ENCODE data around the gene TMEM9.

Gene TMEM9

GRCh38 chr1:201138311-201138840 lies 15.9 kb downstream of the TMEM9 start:
- no peak for DNase-seq (ENCODE audit: low read depth)
- no peak for TF ChIP-seq CTCF (IDR thresholded peaks at IDR 0.05; ENCODE audit: low read depth, low read length, missing control alignments)
- H3K4me3 ChIP-seq (ENCODE audit: low read depth, low read length): no peak overlapping the region

- no peak for DNase-seq (ENCODE audit: low read depth)
- no peak for TF ChIP-seq CTCF (IDR thresholded peaks at IDR 0.05; ENCODE audit: low read depth, low read length, missing control alignments)
- H3K4me3 ChIP-seq (ENCODE audit: low read depth, low read length): no peak overlapping the region
These were observed 16.5 kb downstream of the TMEM9 start for GRCh38 chr1:201137579-201138310.

GRCh38 chr1:201137024-201137392 lies 17.3 kb downstream of the TMEM9 start:
- no peak for TF ChIP-seq CTCF (IDR thresholded peaks at IDR 0.05; ENCODE audit: low read depth, low read length, missing control alignments)
- DNase-seq (ENCODE audit: low read depth): no peak
- H3K4me3 ChIP-seq (ENCODE audit: low read depth, low read length): no peak overlapping the region

GRCh38 chr1:201136355-201137023 lies 17.8 kb downstream of the TMEM9 start:
- no peak for TF ChIP-seq CTCF (IDR thresholded peaks at IDR 0.05; ENCODE audit: low read depth, low read length, missing control alignments)
- no peak for DNase-seq (ENCODE audit: low read depth)
- no peak overlapping the region for H3K4me3 ChIP-seq (ENCODE audit: low read depth, low read length)

GRCh38 chr1:201134405-201134804 lies 19.9 kb downstream of the TMEM9 start:
- no peak for TF ChIP-seq CTCF (IDR thresholded peaks at IDR 0.05; ENCODE audit: low read depth, low read length, missing control alignments)
- DNase-seq (ENCODE audit: low read depth): no peak
- no peak overlapping the region for H3K4me3 ChIP-seq (ENCODE audit: low read depth, low read length)

GRCh38 chr1:201131398-201131797 lies 22.9 kb downstream of the TMEM9 start:
- no peak for TF ChIP-seq CTCF (IDR thresholded peaks at IDR 0.05; ENCODE audit: low read depth, low read length, missing control alignments)
- H3K4me3 ChIP-seq (ENCODE audit: low read depth, low read length): no peak overlapping the region
- no peak for DNase-seq (ENCODE audit: low read depth)

Measured in GM12864 (cell line).